GM18907 (cell line): ENCODE measurements around the gene CEP126.

Experiments used
- ATAC-seq: cut with Tn5 transposase; IDR thresholded peaks from one replicate; pipeline ENCODE4 v1.9.1; 2021; ENCODE audit warnings: mild to moderate bottlenecking, moderate library complexity; ENCODE audit not compliant: unreplicated experiment

The CEP126 gene

GRCh38 chr11:101914738-101915426 is at the start of gene CEP126:
Gene CEP126, plus strand, starts transcription at chr11:101915010. Its CDS starts 275 bp downstream, at chr11:101915285.
- peak; percentile 100 for ATAC-seq

GRCh38 chr11:101866619-101867491 is 48.0 kb upstream of the CEP126 start:
- ATAC-seq, result no peak

- no peak for ATAC-seq
These were observed 46.9 kb upstream of the CEP126 start for GRCh38 chr11:101867951-101868350.

- ATAC-seq, result no peak
These were observed 44.3 kb upstream of the CEP126 start for GRCh38 chr11:101870510-101870909.

- ATAC-seq, result no peak
These were observed 42.5 kb upstream of the CEP126 start for GRCh38 chr11:101872171-101872882.

- ATAC-seq, result peak; percentile 56
These were observed 34.6 kb upstream of the CEP126 start for GRCh38 chr11:101880222-101880621.

- ATAC-seq, result no peak
These were observed 33.2 kb upstream of the CEP126 start for GRCh38 chr11:101881586-101881985.

GRCh38 chr11:101885631-101886030 is 29.2 kb upstream of the CEP126 start:
- no peak for ATAC-seq

- ATAC-seq, result no peak
These were observed 25.0 kb upstream of the CEP126 start for GRCh38 chr11:101889767-101890166.

- ATAC-seq, result no peak
These were observed 20.3 kb upstream of the CEP126 start for GRCh38 chr11:101894505-101894904.

- no peak for ATAC-seq
These were observed 7.0 kb upstream of the CEP126 start for GRCh38 chr11:101907815-101908214.

- no peak for ATAC-seq
These were observed 5.7 kb upstream of the CEP126 start for GRCh38 chr11:101909087-101909486.

- ATAC-seq, result no peak
These were observed 2.0 kb upstream of the CEP126 start for GRCh38 chr11:101912823-101913284.

GRCh38 chr11:101913656-101914055 is 1.2 kb upstream of the CEP126 start:
- no peak for ATAC-seq

- ATAC-seq, result no peak
These were observed 471 bp upstream of the CEP126 start for GRCh38 chr11:101914341-101914737.

GRCh38 chr11:101915791-101916291 is 1.0 kb downstream of the CEP126 start:
- peak; percentile 43 for ATAC-seq

- no peak for ATAC-seq
These were observed 1.6 kb downstream of the CEP126 start, which contains the start of gene ANGPTL5 for GRCh38 chr11:101916422-101916821. Gene ANGPTL5, minus strand, starts transcription at chr11:101916522. Its CDS starts 8,613 bp downstream, at chr11:101907909.

- ATAC-seq, result no peak
These were observed 2.4 kb downstream of the CEP126 start for GRCh38 chr11:101917226-101917625.

- no peak for ATAC-seq
These were observed 6.2 kb downstream of the CEP126 start for GRCh38 chr11:101920992-101921391.

GRCh38 chr11:101923554-101923953 is 8.7 kb downstream of the CEP126 start:
- no peak for ATAC-seq
